Activated T-cell treated with anti-CD3 and anti-CD28 coated beads, Interleukin-2, amount 50 U/mL, for 72 hours (primary cell): ENCODE data around the gene AKAP10. TPM values are rescaled to one million over a fixed set of nuclear protein-coding genes. Genes with fewer than 3 reads are reported as not detected.
"Not testable (repeated sequence)": the region's sequence is repeated elsewhere in the genome, so short reads cannot be mapped to it uniquely, and the experiment has no call there.

Experiments
- ATAC-seq, 2 donors: fragments of 150-1000 bp; cut with Tn5 transposase; replicated peaks in 1 of 2; 2 replicates each; pipeline ENCODE4 v1.10.0; 2021; ENCODE audit warnings: moderate library complexity in 2 of 2, mild to moderate bottlenecking in 1 of 2
- DNase-seq, 2 donors: peaks; one replicate each; pipeline ENCODE4 v3.0.0; 2021 to 2022; ENCODE audit warnings: mixed read lengths in 1 of 2
- H3K27ac Mint-ChIP-seq: one replicate; pipeline ENCODE4 v1.8.0; 2022; ENCODE audit warnings: mild to moderate bottlenecking, moderate library complexity, mixed read lengths
- H3K27me3 Mint-ChIP-seq: one replicate; pipeline ENCODE4 v1.8.0; 2022; ENCODE audit warnings: low read depth, mixed read lengths
- H3K36me3 Mint-ChIP-seq, 2 donors: one replicate each; pipeline ENCODE4 v1.8.0; 2022; ENCODE audit warnings: mixed read lengths in 2 of 2, mild to moderate bottlenecking in 1 of 2; ENCODE audit not compliant: insufficient read depth in 2 of 2
- H3K4me1 Mint-ChIP-seq: one replicate; pipeline ENCODE4 v1.8.0; 2022; ENCODE audit warnings: low read depth, mixed read lengths
- H3K4me3 Mint-ChIP-seq, 2 donors: one replicate each; pipeline ENCODE4 v1.8.0; 2022; ENCODE audit warnings: mild to moderate bottlenecking in 2 of 2, mixed read lengths in 2 of 2, moderate library complexity in 2 of 2
- H3K9me3 Mint-ChIP-seq, 2 donors: one replicate each; pipeline ENCODE4 v1.8.0; 2022; ENCODE audit warnings: mixed read lengths in 2 of 2
- total RNA-seq, 2 donors: library from RNA; stranded (reverse); gene quantifications; one replicate each; pipeline ENCODE4 v1.2.3, GENCODE V29; 2022

Gene AKAP10
- total RNA-seq, 2 donors from 2014 or later, result 31.3 to 34.9 TPM

DNA sequence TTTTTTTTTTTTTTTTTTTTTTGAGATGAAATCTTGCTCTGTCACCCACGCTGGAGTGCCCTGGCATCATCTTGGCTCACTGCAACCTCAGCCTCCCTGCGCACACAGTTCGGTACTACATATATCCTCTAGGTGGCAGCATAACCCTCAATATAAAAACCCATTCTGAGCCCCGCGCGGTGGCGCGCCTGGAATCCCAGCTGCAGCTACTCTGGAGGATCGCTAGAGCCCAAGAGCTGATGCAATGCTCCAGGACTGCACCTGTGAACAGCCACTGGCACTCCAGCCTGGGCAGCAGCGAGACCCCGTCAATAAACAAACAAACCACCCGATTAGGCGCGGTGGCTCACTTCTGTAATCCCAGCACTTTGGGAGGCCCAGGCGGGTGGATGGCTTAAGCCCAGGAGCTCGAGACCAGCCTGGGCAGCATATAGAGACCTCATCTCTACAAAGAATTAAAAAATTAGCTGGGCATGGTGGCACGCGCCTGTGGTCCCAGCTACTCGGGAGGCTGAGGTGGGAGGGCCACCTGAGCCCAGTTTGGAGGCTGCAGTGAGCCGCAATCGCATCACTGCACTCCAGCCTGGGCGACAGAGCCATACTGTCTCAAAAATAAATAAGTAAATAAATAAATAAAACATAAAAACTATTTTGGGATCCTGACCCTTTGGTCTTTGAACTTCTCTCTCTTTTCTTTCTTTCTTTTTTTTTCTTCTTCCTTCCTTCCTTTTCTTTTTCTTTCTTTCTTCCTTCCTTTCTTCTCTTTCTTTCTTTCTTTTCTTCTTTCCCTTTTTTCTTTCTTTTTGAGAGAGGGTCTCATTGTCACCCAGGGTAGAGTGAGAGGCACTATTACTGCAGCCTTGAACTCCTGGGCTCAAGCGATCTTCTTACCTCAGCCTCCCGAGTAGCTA, 15.4 kb upstream of the AKAP10 start:
- ATAC-seq (peak; percentile 98 to 99), DNase-seq (peak; percentile 75 to 77)
- H3K27ac Mint-ChIP-seq, result no peak overlapping the region
- H3K27me3 Mint-ChIP-seq, result peaks cover 14% of the 10 kb centered on the region
- H3K4me1 Mint-ChIP-seq, result peaks cover 6% of the 10 kb centered on the region
- H3K36me3 Mint-ChIP-seq, result no peaks in the 10 kb centered on the region
- peak overlapping the region; percentile 57 to 64 for H3K4me3 Mint-ChIP-seq
- H3K9me3 Mint-ChIP-seq, result no peaks in the 10 kb centered on the region

DNA sequence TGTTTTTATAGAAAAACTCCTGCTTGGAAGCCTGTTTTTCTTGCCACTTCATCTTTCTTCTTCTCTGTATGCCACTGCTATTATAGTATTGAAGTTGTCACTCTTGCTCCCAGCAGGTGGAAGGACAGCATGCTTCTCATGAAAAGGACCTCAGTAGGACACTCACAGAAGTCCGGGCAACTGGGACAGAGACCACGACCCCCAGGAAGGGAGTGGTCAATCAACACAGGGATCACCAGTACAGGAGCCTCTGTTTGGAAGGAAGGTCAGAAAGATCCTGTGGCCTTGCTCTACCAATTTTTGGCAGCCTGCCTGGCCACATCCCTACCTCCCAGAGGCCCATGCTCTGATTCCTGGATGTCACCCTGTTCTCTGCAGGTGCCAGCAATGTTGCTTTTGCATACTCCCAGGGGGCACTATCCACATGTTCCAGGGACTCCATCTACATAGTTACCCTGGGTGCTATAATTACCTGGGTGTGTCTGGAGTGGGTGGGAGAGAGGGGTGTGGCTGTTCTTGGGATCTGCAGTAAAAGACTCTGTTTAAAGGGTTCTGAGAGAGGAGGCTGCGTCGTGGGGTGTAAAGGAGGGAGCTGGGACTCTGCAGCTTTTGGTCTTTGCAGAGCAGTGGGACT, 13.7 kb upstream of the AKAP10 start:
- Mint-ChIP-seq H3K4me1 (no peaks in the 10 kb centered on the region), H3K36me3 (no peaks in the 10 kb centered on the region), H3K27ac (no peak overlapping the region), H3K9me3 (no peaks in the 10 kb centered on the region), H3K27me3 (peaks cover 16% of the 10 kb centered on the region), H3K4me3 (no peak overlapping the region)
- ATAC-seq (no peak), DNase-seq (no peak)

DNA sequence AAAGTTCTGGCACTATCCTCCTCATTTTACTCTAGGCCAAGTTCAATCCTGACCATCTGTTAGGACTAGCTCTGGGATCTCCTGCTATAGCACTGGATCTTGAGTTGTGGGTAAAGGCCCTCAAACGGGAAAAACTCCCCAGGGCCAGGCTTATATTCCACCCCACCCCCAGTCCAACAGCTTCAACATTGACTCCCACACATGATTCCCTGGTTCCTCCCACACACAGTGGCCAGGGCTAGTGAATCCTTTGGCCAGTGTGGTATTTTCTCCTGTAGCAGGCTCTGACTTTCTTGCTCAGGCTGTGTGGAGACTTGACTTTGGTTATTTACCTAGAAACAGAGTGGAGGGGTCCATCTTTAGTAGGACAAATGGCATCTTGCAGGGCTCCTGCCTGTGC, 10.3 kb upstream of the AKAP10 start:
- Mint-ChIP-seq H3K4me1 (no peaks in the 10 kb centered on the region), H3K4me3 (no peak overlapping the region), H3K27ac (no peak overlapping the region), H3K27me3 (peaks cover 16% of the 10 kb centered on the region), H3K36me3 (no peaks in the 10 kb centered on the region), H3K9me3 (no peaks in the 10 kb centered on the region)
- ATAC-seq, result no peak
- no peak for DNase-seq

DNA sequence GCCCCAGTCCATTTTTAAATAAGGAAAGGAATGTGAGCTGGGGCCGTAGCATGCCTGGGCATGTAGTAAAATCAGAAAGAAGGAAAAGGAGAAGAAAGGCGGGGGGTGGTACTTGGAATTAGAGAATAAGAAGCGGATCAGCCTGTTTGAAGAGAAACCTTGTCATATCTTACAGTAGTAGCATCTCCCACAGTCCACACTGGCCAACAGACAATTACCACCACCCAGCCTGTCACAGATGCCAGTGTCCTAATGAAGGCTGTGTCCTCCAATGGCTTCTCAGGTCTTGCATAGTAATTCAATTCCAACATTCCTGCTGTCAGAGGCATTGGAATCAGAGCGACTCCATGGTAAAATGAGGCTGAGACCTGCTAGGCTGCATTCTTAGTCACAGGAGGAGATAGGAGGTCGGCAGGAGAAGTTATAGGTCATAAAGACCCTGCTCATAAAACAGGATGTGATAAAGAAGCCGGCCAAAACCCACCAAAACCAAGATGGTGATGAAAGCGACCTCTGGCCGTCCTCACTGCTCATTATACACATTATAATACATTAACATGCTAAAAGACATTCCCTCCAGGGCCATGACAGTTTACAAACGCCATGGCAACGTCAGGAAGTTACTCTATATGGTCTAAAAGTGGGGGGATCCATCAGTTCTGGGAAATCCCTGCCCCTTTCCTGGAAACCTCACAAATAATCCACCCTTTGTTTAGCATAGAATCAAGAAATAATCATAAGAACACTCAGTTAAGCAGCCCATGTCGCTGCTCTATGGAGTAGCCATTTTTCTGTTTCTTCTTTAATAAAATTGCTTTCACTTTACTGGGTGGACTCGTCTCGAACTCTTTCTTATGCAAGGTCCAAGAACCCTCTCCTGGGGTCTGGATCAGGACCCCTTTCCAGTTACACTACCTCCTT, 9.6 kb upstream of the AKAP10 start:
- no peaks in the 10 kb centered on the region for H3K9me3 Mint-ChIP-seq
- H3K36me3 Mint-ChIP-seq, result no peaks in the 10 kb centered on the region
- no peak for DNase-seq
- no peak overlapping the region for H3K4me3 Mint-ChIP-seq
- ATAC-seq, result no peak
- H3K27ac Mint-ChIP-seq, result no peak overlapping the region
- peaks cover 16% of the 10 kb centered on the region for H3K27me3 Mint-ChIP-seq
- H3K4me1 Mint-ChIP-seq, result peaks cover 1% of the 10 kb centered on the region

GRCh38 chr17:19979917-19980770, 2.5 kb upstream of the AKAP10 start:
- Mint-ChIP-seq H3K27ac (no peak overlapping the region), H3K27me3 (no peaks in the 10 kb centered on the region), H3K9me3 (peaks cover 0 to 2% of the 10 kb centered on the region in 2 donors), H3K4me1 (peaks cover 27% of the 10 kb centered on the region), H3K4me3 (no peak overlapping the region), H3K36me3 (peaks cover 3 to 5% of the 10 kb centered on the region in 2 donors)
- no peak for ATAC-seq
- DNase-seq, result no peak

- H3K4me1 Mint-ChIP-seq, result peaks cover 37% of the 10 kb centered on the region
- ATAC-seq (no peak), DNase-seq (no peak)
- H3K4me3 Mint-ChIP-seq, result peak overlapping the region; percentile 94 to 96
- H3K27ac Mint-ChIP-seq, result peak overlapping the region; percentile 92
- peaks cover 0 to 2% of the 10 kb centered on the region in 2 donors for H3K9me3 Mint-ChIP-seq
- H3K36me3 Mint-ChIP-seq, result peaks cover 3 to 5% of the 10 kb centered on the region in 2 donors
- no peaks in the 10 kb centered on the region for H3K27me3 Mint-ChIP-seq
These were observed 1.2 kb upstream of the AKAP10 start for GRCh38 chr17:19978805-19979211.

GRCh38 chr17:19978209-19978802, 678 bp upstream of the AKAP10 start:
- H3K4me3 Mint-ChIP-seq, result peak overlapping the region; percentile 94 to 96
- DNase-seq, result peak; percentile 31
- H3K4me1 Mint-ChIP-seq, result peaks cover 43% of the 10 kb centered on the region
- H3K27me3 Mint-ChIP-seq, result no peaks in the 10 kb centered on the region
- H3K9me3 Mint-ChIP-seq, result peaks cover 0 to 2% of the 10 kb centered on the region in 2 donors
- H3K27ac Mint-ChIP-seq, result peak overlapping the region; percentile 92
- no peak for ATAC-seq
- H3K36me3 Mint-ChIP-seq, result peaks cover 5 to 7% of the 10 kb centered on the region in 2 donors

DNA sequence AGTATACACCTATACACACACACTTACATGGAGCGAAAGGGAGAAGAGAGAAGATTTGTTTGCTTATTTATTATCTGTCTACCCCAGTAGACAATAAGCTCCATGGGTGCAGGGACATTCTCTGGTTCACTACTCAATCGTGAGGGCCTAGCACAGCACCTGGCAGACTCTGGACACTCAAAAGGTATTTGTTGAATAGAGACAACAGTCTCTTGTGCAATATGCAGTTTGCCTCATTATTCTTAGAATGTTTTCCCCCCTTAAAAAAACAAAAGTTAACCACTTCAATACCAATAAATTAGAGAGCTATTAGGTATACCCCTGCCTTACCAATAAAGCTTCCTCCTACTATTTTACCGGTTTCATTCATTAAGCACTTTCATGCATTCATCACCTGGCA, 2.0 kb downstream of the AKAP10 start:
- Mint-ChIP-seq H3K4me1 (peaks cover 53% of the 10 kb centered on the region), H3K27me3 (no peaks in the 10 kb centered on the region), H3K36me3 (peaks cover 7 to 13% of the 10 kb centered on the region in 2 donors), H3K9me3 (peaks cover 0 to 2% of the 10 kb centered on the region in 2 donors), H3K27ac (peak overlapping the region; percentile 9), H3K4me3 (peak overlapping the region; percentile 53 to 63)
- no peak for DNase-seq
- ATAC-seq, result no peak

- DNase-seq, result no peak
- H3K27ac Mint-ChIP-seq, result no peak overlapping the region
These were observed 4.5 kb downstream of the AKAP10 start for GRCh38 chr17:19973156-19973555.

DNA sequence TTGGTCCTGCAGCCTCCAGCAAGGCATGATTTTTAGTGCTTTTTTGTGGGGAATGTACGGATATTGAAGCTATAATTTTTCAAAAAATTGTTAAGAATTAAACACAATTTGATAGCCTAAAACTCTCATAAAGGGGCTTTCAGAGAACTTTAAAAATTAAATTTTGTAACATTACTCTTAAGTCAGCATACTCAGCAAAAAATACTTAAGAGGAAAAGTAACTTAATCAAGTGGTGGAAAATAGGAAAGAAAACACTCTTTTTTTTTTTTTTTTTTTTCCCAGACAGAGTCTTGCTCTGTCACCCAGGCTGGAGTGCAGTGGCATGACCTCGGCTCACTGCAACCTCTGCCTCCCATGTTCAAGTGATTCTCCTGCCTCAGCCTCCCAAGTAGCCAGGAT, 14.7 kb downstream of the AKAP10 start:
- H3K4me3 Mint-ChIP-seq, H3K9me3 Mint-ChIP-seq, ATAC-seq, H3K27me3 Mint-ChIP-seq, DNase-seq, H3K27ac Mint-ChIP-seq: not testable (repeated sequence)
- Mint-ChIP-seq H3K36me3 (peaks cover 7 to 20% of the 10 kb centered on the region in 2 donors), H3K4me1 (peaks cover 14% of the 10 kb centered on the region)

More at GRCh38 chr17:19973156-19973555, 4.5 kb downstream of the AKAP10 start:
- Mint-ChIP-seq H3K4me1 (peaks cover 53% of the 10 kb centered on the region), H3K4me3 (no peak overlapping the region), H3K9me3 (no peaks in the 10 kb centered on the region), H3K36me3 (peaks cover 9 to 27% of the 10 kb centered on the region in 2 donors), H3K27me3 (no peaks in the 10 kb centered on the region)
- ATAC-seq, result no peak

GRCh38 chr17:19958023-19958422, 19.6 kb downstream of the AKAP10 start:
- no peaks in the 10 kb centered on the region for H3K9me3 Mint-ChIP-seq
- peaks cover 37% of the 10 kb centered on the region for H3K4me1 Mint-ChIP-seq
- no peak for ATAC-seq
- H3K27me3 Mint-ChIP-seq, result no peaks in the 10 kb centered on the region
- H3K36me3 Mint-ChIP-seq, result peaks cover 8 to 39% of the 10 kb centered on the region in 2 donors
- H3K27ac Mint-ChIP-seq, result peak overlapping the region; percentile 57
- DNase-seq, result no peak
- H3K4me3 Mint-ChIP-seq, result no peak overlapping the region

- H3K27me3 Mint-ChIP-seq, result no peaks in the 10 kb centered on the region
- no peak for ATAC-seq
These were observed 22.5 kb downstream of the AKAP10 start for GRCh38 chr17:19955099-19955498.

More at GRCh38 chr17:19955099-19955498, 22.5 kb downstream of the AKAP10 start:
- no peak for DNase-seq
- Mint-ChIP-seq H3K27ac (no peak overlapping the region), H3K4me3 (no peak overlapping the region), H3K9me3 (no peaks in the 10 kb centered on the region), H3K36me3 (peaks cover 8 to 36% of the 10 kb centered on the region in 2 donors), H3K4me1 (peaks cover 43% of the 10 kb centered on the region)
